Transverse colon (tissue), 3 donors: ENCODE measurements around the gene NT5DC2.

ENCODE experiments used
- EP300 ChIP-seq: sonication (generic); formaldehyde crosslinking; IDR thresholded peaks from one replicate; pipeline ENCODE4 v1.6.1; 2017; ENCODE audit warnings: antibody characterized with exemption, low read depth
- TF ChIP-seq, protein P1 (sequence below), 5 experiments: fragments of 200-600 bp in 3 of 5; fragments of 450-650 bp in 2 of 5; sonication (generic) in 3 of 5; IDR thresholded peaks; 1 replicate in 2 of 5; 2 replicates in 3 of 5; pipeline ENCODE4 v1.5.1; 2016 to 2017; ENCODE audit warnings: antibody characterized with exemption in 5 of 5, inconsistent platforms in 3 of 5, mild to moderate bottlenecking in 2 of 5, moderate library complexity in 1 of 5

DNA sequence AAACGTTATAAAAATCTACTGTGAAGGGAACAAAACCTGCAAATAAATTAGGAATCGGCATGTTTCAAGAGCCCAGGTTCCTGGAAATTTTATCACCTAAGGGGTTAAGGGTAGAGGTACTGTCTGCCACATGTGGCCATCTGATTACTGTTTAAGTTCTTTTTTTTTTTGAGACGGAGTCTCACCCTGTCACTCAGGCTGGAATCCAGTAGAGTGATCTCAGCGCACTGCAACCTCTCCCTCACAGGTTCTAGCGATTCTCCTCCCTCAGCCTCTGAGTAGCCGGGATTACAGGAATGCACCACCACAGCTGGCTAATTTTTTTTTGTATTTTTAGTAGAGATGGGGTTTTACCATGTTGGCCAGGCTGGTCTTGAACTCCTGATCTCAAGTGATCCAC, 38.6 kb upstream of the NT5DC2 start:
- TF ChIP-seq, protein P1, sequence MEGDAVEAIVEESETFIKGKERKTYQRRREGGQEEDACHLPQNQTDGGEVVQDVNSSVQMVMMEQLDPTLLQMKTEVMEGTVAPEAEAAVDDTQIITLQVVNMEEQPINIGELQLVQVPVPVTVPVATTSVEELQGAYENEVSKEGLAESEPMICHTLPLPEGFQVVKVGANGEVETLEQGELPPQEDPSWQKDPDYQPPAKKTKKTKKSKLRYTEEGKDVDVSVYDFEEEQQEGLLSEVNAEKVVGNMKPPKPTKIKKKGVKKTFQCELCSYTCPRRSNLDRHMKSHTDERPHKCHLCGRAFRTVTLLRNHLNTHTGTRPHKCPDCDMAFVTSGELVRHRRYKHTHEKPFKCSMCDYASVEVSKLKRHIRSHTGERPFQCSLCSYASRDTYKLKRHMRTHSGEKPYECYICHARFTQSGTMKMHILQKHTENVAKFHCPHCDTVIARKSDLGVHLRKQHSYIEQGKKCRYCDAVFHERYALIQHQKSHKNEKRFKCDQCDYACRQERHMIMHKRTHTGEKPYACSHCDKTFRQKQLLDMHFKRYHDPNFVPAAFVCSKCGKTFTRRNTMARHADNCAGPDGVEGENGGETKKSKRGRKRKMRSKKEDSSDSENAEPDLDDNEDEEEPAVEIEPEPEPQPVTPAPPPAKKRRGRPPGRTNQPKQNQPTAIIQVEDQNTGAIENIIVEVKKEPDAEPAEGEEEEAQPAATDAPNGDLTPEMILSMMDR (IDR thresholded peaks at IDR 0.05) = no peak
- no peak for TF ChIP-seq EP300
